Activated CD4-positive, alpha-beta T cell treated with anti-CD3 and anti-CD28 coated beads for 24 hours (primary cell): ENCODE data around the gene COL5A2.

Experiments
- DNase-seq, 2 donors: peaks; one replicate each; pipeline ENCODE4 v3.0.0-alpha.2; 2020; ENCODE audit warnings: low read depth in 2 of 2

The COL5A2 gene

DNA sequence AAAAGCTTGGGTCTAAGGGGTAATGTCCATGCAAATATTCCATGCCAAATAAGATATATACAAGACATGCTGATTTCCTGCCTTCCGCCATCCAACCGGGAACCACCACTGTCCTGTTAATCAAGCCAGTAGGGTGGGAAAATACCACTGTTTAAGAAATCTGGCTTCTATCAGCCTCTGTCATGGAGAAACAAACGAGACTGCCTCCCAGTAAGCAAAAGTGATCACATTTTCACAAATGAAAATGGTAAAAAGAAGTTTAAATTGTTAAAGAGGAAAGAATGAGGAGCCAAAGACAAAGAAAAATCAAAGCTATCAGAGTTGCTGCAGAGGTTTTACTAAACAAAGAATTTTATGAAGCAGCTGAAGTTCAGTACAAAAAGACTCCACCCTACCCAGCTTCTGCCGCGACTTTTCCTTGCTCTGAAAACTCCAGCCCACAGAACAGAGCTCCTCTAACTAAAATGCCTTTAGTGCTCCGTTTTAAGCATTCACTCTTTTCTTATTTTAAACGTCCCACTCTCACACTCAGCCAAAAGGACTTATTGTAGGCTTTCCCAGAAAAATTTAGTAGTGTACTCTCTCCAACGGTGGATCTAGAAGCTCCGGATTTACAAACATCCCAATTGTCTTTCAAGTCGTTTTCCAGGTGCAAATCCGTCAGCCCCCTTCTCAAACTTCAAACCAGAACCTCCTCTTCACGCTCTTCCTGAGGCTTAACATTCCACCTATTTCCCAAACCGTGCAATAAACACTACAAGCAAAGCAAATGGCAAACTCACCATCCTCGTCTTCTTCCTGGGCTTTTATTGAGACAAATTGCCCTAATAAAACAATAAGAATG, 613 bp downstream of the COL5A2 start:
- no peak for DNase-seq

DNA sequence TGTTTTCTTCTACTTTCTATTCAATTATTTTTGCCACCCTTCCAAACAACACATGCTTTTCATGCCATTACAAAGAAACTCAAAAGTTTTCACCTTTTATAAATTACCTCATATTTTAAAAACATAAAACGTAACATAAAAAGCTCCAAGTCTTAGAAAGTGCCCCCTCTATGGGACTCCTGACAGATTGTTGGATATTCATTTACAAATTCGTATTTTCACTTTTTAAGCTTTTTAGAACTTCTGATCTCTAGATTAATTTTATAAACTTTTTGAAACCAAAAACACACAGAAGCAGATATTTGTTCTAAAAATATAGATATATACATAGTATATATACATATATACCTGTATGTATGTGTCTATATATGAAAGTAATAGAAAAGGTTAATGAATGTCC, 1.5 kb downstream of the COL5A2 start:
- DNase-seq: no peak

DNA sequence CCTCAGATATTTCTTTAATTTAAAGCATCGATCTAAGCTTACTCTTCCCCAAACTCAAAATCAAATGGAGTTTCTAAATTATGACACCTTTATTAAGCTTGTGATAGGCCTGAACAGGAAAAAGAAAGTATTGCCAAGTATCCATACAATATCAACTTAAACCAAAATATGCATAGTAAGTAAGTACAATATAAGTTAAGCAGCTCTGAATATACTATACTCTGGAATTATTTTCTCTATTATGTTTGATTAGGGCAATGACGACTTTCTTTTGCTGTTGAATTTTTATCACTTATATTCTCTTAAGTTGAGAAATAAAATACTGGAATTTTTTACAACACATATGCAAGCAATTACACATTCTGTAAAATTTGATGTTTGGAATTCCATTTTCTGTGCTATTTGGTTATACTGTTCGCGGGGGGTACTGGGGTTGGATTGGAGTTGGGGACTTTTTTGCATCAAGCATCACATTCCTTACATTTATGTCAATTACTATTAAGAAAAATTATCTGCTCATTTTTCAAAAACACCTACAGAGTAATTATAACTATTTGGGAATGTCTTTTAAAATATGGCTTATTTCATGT, 2.2 kb downstream of the COL5A2 start:
- no peak for DNase-seq

- no peak for DNase-seq
These were observed 3.0 kb downstream of the COL5A2 start for GRCh38 chr2:189176516-189176915.

- DNase-seq: no peak
These were observed 3.6 kb downstream of the COL5A2 start for GRCh38 chr2:189175869-189176433.

DNA sequence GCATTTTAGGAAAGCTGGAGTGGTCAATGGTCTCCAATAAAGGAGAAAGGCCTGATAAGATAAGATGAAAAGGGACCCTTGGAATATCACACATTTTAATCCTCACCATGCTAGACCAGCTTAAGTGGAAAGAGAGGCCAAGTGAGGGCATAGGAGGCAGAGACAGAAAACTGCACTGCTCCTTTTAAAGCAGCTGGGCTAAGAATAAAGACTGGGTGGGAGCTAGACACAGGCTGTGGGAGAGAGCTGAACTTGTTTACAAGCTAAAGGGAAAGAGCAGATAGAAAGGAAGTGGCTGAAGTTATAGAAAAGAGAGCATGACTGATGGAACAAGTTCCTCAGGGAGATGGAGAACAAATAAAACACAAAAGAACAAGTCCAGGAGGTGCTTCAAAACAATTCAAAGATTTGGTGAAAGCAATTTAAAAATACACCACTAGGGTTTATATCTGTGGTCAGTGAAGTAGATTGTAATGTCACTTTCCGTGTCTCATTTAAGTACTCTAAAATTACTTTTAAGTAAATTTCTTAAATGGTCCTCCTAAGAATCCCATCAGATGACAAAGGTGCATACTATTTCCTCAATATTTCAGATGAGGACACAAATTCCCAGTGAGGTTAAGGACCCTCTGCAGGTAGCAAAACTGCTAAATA, 7.5 kb downstream of the COL5A2 start:
- DNase-seq: no peak

- no peak for DNase-seq
These were observed 10.6 kb downstream of the COL5A2 start for GRCh38 chr2:189168856-189169499.

DNA sequence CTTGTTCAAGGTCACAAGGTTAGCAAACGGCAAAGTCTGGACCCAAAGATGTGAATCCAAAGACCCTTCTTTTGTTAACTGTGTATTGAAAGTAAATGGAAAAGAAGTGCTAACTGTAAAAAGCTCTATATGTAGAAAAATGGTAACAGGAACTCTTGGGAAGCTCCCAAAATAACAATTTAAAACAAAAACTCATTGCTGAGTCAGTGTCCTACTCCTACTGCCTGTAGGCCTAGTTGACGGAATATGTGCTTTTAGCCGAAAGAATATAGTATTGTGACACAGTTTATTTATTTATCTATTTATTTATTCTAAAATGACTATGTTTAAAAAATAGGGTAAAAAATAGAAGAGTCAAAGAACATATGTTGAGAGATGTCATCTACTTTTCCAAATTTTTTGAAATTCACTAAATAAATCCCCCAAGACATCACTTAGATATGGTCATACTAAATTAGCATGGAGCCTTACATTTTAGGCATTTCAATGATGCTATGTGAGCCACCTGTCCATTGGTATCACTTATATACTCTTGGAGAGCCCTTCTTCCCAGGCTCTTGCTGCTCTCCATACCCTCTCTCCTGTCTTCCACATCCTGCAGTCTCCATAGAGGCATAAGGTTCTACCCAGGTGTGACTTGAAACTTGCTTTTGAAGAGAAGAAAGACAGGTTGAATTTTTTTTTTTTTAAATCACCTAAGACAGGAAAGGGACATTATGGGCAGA, 13.7 kb downstream of the COL5A2 start:
- no peak for DNase-seq

- no peak for DNase-seq
These were observed 14.8 kb downstream of the COL5A2 start for GRCh38 chr2:189164746-189165145.

DNA sequence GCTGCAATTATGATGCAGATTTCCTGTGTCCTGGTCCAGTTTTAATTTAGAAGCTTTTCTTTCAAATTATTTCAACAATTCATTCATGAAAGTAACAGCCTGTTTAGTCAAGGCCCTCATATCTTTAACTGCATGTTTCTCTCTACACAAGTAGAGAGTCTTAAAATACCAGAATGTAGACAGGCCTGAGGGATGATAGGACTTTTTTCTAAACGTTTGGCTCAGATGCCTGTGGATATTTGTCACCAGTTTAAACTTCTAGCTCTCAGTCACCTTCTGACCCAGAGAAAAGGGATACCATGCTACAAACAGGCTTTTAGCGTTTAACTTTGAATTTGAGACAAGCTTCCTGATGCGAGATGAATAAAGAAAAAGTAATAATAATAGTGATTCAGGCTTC, 15.7 kb downstream of the COL5A2 start:
- no peak for DNase-seq

DNA sequence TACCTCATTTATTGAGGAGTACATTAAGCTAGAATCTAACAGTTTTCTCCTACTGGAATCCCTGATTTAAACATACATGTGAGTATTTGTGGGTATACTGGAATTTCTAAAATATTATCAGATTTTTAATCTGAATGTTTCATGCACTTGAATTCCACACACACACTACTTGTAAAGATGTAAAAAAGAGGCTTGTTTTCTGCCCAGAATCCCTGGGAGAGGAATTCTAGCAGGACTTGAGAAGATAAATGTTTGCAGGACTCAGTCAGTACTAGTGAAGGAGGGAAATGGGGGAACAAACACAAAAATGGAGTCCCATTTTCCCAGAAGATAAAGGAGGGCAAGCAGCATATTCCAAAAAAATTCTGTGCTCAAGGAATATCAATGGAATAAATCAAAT, 17.0 kb downstream of the COL5A2 start:
- DNase-seq: no peak

DNA sequence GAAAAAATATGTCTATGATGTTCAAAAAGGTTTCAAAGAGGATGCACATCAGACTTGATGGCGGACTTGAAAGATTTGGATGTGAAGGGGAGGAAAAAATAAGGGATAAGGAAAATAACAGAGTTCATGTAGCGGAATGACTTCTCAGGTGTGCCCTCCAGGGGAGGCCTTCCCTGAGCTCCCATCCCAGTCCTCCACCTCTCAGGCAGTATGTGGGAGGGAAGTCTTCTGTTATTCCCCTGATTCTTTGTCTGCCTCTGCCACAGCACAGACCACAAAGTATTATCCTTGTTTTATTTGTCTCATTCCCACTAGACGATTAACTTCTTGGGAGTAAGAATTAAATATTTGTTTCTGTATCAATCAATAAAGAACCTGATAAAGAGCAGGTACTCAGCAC, 17.7 kb downstream of the COL5A2 start:
- no peak for DNase-seq

DNA sequence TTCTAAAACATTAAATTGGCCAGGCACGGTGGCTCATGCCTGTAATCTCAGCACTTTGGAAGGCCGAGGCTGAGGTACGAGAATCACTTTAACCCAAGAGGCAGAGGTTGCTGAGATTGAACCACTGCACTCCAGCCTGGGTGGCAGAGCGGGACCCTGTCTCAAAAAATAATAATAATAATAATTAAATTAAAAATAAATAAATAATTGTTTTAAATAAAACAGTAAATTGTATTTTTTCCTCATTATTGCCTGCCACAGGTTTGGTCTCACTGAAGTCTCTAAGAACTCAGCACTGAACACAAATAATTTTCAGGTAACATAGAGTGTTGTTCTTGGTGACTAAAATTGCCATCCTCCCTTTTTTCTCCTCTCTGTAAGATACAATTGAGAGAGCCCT, 19.8 kb downstream of the COL5A2 start:
- no peak for DNase-seq

GRCh38 chr2:189159273-189159672, 20.3 kb downstream of the COL5A2 start:
- DNase-seq: no peak

GRCh38 chr2:189157939-189158338, 21.6 kb downstream of the COL5A2 start:
- DNase-seq: no peak

GRCh38 chr2:189157456-189157855, 22.1 kb downstream of the COL5A2 start:
- DNase-seq: no peak

DNA sequence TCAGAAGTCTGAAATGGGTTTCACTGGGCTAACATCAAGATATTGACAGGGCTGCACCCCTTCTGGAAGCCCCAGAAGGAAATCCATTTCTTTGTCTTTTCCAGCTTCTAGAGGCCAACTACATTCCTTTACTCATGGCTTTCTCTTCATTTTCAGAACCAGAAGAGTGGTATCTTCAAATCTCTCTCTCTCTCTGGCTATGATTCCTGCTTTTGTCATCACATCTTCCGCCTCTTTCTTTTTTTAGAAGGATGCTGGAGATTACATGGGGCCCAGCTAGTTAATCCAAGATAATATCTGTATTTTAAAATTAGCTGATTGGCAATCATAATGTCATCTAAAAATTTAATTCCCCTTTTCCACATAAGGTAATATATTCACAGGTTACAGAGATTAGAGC, 23.8 kb downstream of the COL5A2 start:
- DNase-seq: no peak

- no peak for DNase-seq
These were observed 25.9 kb downstream of the COL5A2 start for GRCh38 chr2:189153619-189154018.

GRCh38 chr2:189152483-189152882, 27.1 kb downstream of the COL5A2 start:
- DNase-seq: no peak

DNA sequence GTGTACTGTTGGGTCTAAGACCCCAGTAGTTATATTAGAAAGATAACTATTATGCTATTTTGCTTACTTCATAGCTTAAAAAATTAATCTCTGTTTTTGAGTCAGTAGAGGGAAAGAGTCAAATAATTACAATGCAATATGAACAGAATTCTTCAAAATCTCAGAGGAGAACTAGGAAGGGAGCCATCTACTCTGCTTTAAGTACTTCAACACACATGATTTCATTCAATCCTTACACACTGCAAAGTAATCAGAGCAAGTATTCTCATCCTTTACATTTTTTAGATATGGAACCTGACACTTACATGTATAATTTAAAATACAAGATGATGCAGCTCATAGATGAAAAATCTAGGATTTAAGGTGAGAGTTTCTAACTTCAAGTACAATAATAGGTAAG, 27.7 kb downstream of the COL5A2 start:
- DNase-seq: no peak

GRCh38 chr2:189150033-189150432, 29.5 kb downstream of the COL5A2 start:
- no peak for DNase-seq

GRCh38 chr2:189147989-189148388, 31.6 kb downstream of the COL5A2 start:
- no peak for DNase-seq
